ENCODE results near the gene ARL8B. TPM values are rescaled to one million over a fixed set of nuclear protein-coding genes. Genes with fewer than 3 reads are reported as not detected.

The ARL8B gene
- total and polyA plus RNA-seq, 2 of the 8 experiments (the other 6 are each of a cell fraction or from before 2014, with no cell fraction given), result 14.5 to 27.8 TPM

- H2AK5ac ChIP-seq (ENCODE audit: low read depth, low read length), result no peak overlapping the region
- no peak overlapping the region for H3K9ac ChIP-seq (replicated peaks in 1 of 4; ENCODE audit: extremely low read depth in 1 of 4, low read depth in 3 of 4, low read length in 3 of 4)
- no peak overlapping the region for H3K56ac ChIP-seq (replicated peaks; ENCODE audit: insufficient read length, low read depth, low read length)
- peaks cover 0 to 6% of the 10 kb centered on the region in 2 experiments for H4K20me1 ChIP-seq (replicated peaks in 1 of 2; ENCODE audit: control insufficient read depth in 1 of 2, insufficient read depth in 2 of 2, low read length in 2 of 2)
- no peak overlapping the region for H3K23ac ChIP-seq (ENCODE audit: insufficient read length)
- no peak overlapping the region for H3K4me2 ChIP-seq (ENCODE audit: insufficient read depth in 1 of 2, low read depth in 2 of 2, low read length in 2 of 2)
- no peak overlapping the region for H4K91ac ChIP-seq (replicated peaks; ENCODE audit: insufficient read length, low read length)
- H4K5ac ChIP-seq (ENCODE audit: insufficient read length, low read depth, low read length), result no peak overlapping the region
- no peak overlapping the region for H2BK15ac ChIP-seq (ENCODE audit: low read length)
- H3K27ac ChIP-seq (ENCODE audit: low read depth, low read length), result no peak overlapping the region
- no peak overlapping the region for H4K8ac ChIP-seq (ENCODE audit: extremely low read depth, insufficient read depth, low read length)
- H3K14ac ChIP-seq (ENCODE audit: insufficient read length), result no peak overlapping the region
- H3K36me3 ChIP-seq (ENCODE audit: control insufficient read depth in 2 of 4, insufficient read depth in 4 of 4, low read length in 3 of 4), result no peaks in the 10 kb centered on the region; a peak in 2 of 8 replicates
- peaks cover 0 to 94% of the 10 kb centered on the region in 2 experiments; a peak in 3 of 4 replicates for H3K79me2 ChIP-seq (ENCODE audit: control insufficient read depth in 1 of 2, insufficient read depth in 2 of 2, low read length in 2 of 2)
- no peak overlapping the region for H3K4me3 ChIP-seq (ENCODE audit: extremely low read depth in 1 of 4, insufficient read depth in 2 of 4, low read depth in 3 of 4, low read length in 4 of 4)
- ChIA-PET POLR2A (ENCODE audit: partially characterized antibody) (interaction anchor here (0.7 to 1.1 kb wide), 3 partner anchors 8 to 15 kb away, joined by 3 read pairs; no protein-coding TSS in a partner anchor), CTCF (ENCODE audit: partially characterized antibody) (interaction anchor here (0.6 to 2.2 kb wide), 10 partner anchors 9 to 493 kb away, joined by 3 to 9 read pairs (median 6); partner anchors contain the start of gene ARL8B)
- no peak overlapping the region for H2BK120ac ChIP-seq (replicated peaks; ENCODE audit: low read depth, low read length)
- H2BK20ac ChIP-seq (ENCODE audit: low read length), result no peak overlapping the region
- no peak overlapping the region for H3K18ac ChIP-seq (ENCODE audit: extremely low read depth, low read length)
- H3K4ac ChIP-seq (replicated peaks; ENCODE audit: insufficient read length, low read depth, low read length), result no peak overlapping the region
- no peak for FAIRE-seq
- H3K23me2 ChIP-seq (ENCODE audit: low read depth, low read length), result no peaks in the 10 kb centered on the region
- DNase-seq (ENCODE audit: low read depth in 1 of 2, low spot score in 2 of 2), result no peak
- no peak overlapping the region for H2AFZ ChIP-seq (ENCODE audit: low read length)
- H3K9me3 ChIP-seq (ENCODE audit: insufficient read depth in 2 of 2, low read depth in 1 of 2, low read length in 1 of 2), result no peaks in the 10 kb centered on the region
- no peak overlapping the region for H2BK12ac ChIP-seq (ENCODE audit: low read depth, low read length)
- no peak overlapping the region for H2BK5ac ChIP-seq (ENCODE audit: low read depth, low read length)
- H3K27me3 ChIP-seq (replicated peaks in 1 of 4; ENCODE audit: control insufficient read depth in 3 of 4, extremely low read depth in 1 of 4, insufficient read depth in 3 of 4, low read length in 3 of 4), result no peaks in the 10 kb centered on the region
- peak; percentile 60 to 65 for TF ChIP-seq RAD21 (IDR thresholded peaks at IDR 0.05 in 1 of 2, conservative IDR thresholded peaks at IDR 0.05 in 1 of 2; ENCODE audit: low read depth in 2 of 2, low read length in 2 of 2)
- peak; percentile 23 to 72 (median 46) for TF ChIP-seq CTCF (IDR thresholded peaks at IDR 0.05; ENCODE audit: control extremely low read depth in 1 of 3, insufficient read depth in 1 of 3, low read depth in 1 of 3, low read length in 3 of 3)
- TF ChIP-seq RXRA (IDR thresholded peaks at IDR 0.05; ENCODE audit: insufficient read depth, low read depth, low read length), result no peak
- peaks cover 4 to 14% (median 11%) of the 10 kb centered on the region in 4 experiments; a peak in 6 of 7 replicates for H3K4me1 ChIP-seq (replicated peaks in 1 of 4; ENCODE audit: control insufficient read depth in 3 of 4, insufficient read depth in 4 of 4, low read length in 3 of 4)
- peaks cover 12% of the 10 kb centered on the region for H3K79me1 ChIP-seq (ENCODE audit: low read depth, low read length)
- WGBS, 2 experiments (ENCODE audit: extremely low coverage in 1 of 2, insufficient coverage in 1 of 2, insufficient read length in 1 of 2, insufficient replicate concordance in 2 of 2, low coverage in 1 of 2, low lambda C conversion rate in 2 of 2, missing lambda C conversion rate in 1 of 2), result 71% methylated on average over 6 of the region's 6 CpGs; no CpG with 5 or more reads in 1 of the 2 experiments
Measured at GRCh38 chr3:5136211-5136918, 14.3 kb downstream of the ARL8B start.

All from H1 (cell line).